ENCODE measurements around the gene RALGAPA2. TPM values are rescaled to one million over a fixed set of nuclear protein-coding genes. Genes with fewer than 3 reads are reported as not detected.
A peak's percentile ranks its signal among the peaks of the same experiment; 100 is the strongest.

RALGAPA2 gene
- polyA plus RNA-seq, 1 of the 3 experiments (the other 2 are of a cell fraction), result 1.0 TPM

DNA sequence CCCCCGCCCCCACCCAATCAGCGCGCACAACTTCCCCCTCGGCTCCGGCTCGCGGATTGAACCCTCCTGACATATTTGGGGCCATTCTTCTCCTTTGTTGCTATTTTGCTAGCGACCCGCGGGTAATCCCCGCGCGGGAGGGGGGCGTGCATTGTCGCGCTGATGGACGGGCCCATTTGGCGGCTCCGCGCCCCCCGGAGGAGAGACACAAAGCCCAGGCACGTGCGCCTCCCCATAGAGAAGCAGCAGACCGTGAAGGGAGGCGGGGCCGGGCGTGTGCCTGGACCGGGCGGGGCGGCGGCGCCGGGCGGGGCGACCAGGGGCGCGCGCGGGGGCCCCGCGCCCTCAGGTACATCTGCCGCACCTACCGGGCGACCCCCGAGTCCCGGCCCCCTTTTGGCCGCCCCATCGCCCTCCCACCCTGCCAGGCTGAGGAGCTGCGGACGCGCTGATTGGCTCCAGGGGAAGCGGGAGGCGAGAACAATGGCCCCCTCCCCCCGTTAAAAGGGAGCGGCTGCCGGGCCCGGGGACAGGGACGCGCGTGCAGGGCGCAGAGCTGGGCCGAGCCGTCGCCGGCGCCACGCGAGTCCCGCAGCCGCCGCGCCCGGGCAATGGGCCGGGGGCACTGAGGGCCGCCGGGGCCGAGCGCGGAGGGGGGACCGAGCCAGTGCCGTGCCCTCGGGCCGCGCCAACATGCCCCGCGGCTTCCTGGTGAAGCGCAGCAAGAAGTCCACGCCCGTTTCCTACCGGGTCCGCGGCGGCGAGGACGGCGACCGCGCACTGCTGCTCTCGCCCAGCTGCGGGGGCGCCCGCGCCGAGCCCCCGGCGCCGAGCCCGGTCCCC lies 344.6 kb downstream of the RALGAPA2 start, which contains the start of gene INSM1 (continued):
- no peak for TF ChIP-seq RCOR1 (IDR thresholded peaks at IDR 0.05; ENCODE audit: low read length)
- TF ChIP-seq REST (IDR thresholded peaks at IDR 0.05; ENCODE audit: low read depth, low read length), result no peak
- no peak for TF ChIP-seq GATA2 (CRISPR knock-in tag; IDR thresholded peaks at IDR 0.05)
- TF ChIP-seq EP300 (IDR thresholded peaks at IDR 0.05; ENCODE audit: borderline replicate concordance in 1 of 2, low read depth in 1 of 2, low read length in 1 of 2), result no peak
- no peak for TF ChIP-seq CTCF (IDR thresholded peaks at IDR 0.05)
- TF ChIP-seq POLR2AphosphoS5 (IDR thresholded peaks at IDR 0.05; ENCODE audit: low read depth, low read length), result no peak
- no peak for TF ChIP-seq ZBTB33 (IDR thresholded peaks at IDR 0.05; ENCODE audit: borderline replicate concordance, low read depth)
- TF ChIP-seq RXRA (IDR thresholded peaks at IDR 0.05; ENCODE audit: borderline replicate concordance, low read depth), result no peak

DNA sequence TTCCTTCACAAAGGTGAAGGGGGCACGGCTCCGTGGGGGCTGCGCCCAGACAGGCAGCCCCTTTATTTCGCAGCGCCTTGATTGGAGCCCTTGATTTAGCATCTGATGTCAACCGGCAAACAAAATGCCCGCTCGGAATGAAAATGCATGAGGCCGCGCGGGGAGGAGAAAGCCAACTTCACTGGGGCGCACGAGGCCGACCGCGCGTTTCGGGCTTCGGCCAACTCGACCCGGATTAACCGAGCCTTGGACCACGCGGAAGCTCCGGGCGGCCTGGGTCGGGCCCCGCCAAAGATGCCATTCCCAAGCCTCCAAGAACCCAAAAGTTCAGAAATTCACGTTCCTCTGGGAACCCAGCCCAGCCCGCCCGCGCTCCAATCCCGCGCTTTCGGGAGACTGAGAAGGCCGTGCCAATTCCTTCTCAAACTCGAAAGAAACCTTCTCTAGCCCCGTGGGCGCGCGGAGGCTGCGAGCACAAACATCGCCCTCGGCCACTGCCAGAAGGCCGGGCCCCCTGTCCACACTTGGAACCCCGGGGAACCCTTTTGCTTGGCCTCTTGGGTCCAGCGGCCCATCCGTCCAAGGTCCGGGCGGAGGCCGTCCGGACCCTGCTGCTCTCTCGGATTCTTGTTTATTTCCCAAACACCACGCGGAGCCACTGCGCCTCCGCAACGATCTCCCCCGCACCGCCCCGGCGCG lies 345.4 kb downstream of the RALGAPA2 start:
- peak; percentile 36 for DNase-seq
- peaks cover 82% of the 10 kb centered on the region for H3K27me3 ChIP-seq (ENCODE audit: insufficient read depth)
- H3K9ac ChIP-seq, result no peak overlapping the region
- no peaks in the 10 kb centered on the region for H4K20me1 ChIP-seq (ENCODE audit: insufficient read depth)
- WGBS (ENCODE audit: low lambda C conversion rate), result 7% methylated on average over 39 of the region's 63 CpGs
- H3K27ac ChIP-seq (ENCODE audit: low read depth in 2 of 2, low read length in 1 of 2), result no peak overlapping the region
- peaks cover 4% of the 10 kb centered on the region for H3F3A ChIP-seq (replicated peaks; ENCODE audit: insufficient read depth)
- no peaks in the 10 kb centered on the region; a peak in 1 of 4 replicates for H3K4me1 ChIP-seq (ENCODE audit: control insufficient read depth in 1 of 2, insufficient read depth in 2 of 2, low read depth in 1 of 2, low read length in 1 of 2)
- CTCF ChIA-PET, result interaction anchor here (1.1 to 1.4 kb wide), 2 partner anchors 8 to 227 kb away, joined by 3 to 6 read pairs; no protein-coding TSS in a partner anchor
- no peak overlapping the region for H3K4me2 ChIP-seq
- no peaks in the 10 kb centered on the region for H3K9me2 ChIP-seq
- POLR2A ChIA-PET, result no interaction called here
- H3K4me3 ChIP-seq (ENCODE audit: low read depth in 2 of 2, low read length in 1 of 2), result no peak overlapping the region
- H3K79me2 ChIP-seq (ENCODE audit: insufficient read depth), result no peaks in the 10 kb centered on the region
- H2AFZ ChIP-seq (ENCODE audit: low read depth), result no peak overlapping the region
- H3K36me3 ChIP-seq (replicated peaks in 1 of 2; ENCODE audit: control insufficient read depth in 1 of 2, insufficient read depth in 2 of 2, low read length in 1 of 2), result no peaks in the 10 kb centered on the region
- H3K9me3 ChIP-seq, result no peaks in the 10 kb centered on the region
- TF ChIP-seq TCF12 (IDR thresholded peaks at IDR 0.05), result no peak
- TF ChIP-seq, protein P1, sequence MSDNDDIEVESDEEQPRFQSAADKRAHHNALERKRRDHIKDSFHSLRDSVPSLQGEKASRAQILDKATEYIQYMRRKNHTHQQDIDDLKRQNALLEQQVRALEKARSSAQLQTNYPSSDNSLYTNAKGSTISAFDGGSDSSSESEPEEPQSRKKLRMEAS (IDR thresholded peaks at IDR 0.05; ENCODE audit: low read depth), result no peak
- no peak for TF ChIP-seq SIN3A (IDR thresholded peaks at IDR 0.05; ENCODE audit: borderline replicate concordance, low read depth, low read length)
- TF ChIP-seq FOXM1 (IDR thresholded peaks at IDR 0.05; ENCODE audit: low read depth), result no peak
- TF ChIP-seq EZH2phosphoT487 (IDR thresholded peaks at IDR 0.05; ENCODE audit: borderline replicate concordance, low read depth), result no peak
- no peak for TF ChIP-seq ELF1 (IDR thresholded peaks at IDR 0.05)
- TF ChIP-seq NFIC (IDR thresholded peaks at IDR 0.05; ENCODE audit: borderline replicate concordance), result no peak
- TF ChIP-seq REST (IDR thresholded peaks at IDR 0.05; ENCODE audit: low read depth, low read length), result no peak
- no peak for TF ChIP-seq RXRA (IDR thresholded peaks at IDR 0.05; ENCODE audit: borderline replicate concordance, low read depth)
- TF ChIP-seq POLR2AphosphoS5 (IDR thresholded peaks at IDR 0.05; ENCODE audit: low read depth, low read length), result no peak
